Parietal lobe (tissue), 2 donors: ENCODE data around the gene DROSHA. TPM values are rescaled to one million over a fixed set of nuclear protein-coding genes. Genes with fewer than 3 reads are reported as not detected.

ENCODE experiments used
- small RNA-seq: library from RNA; depleted of rRNA; stranded (forward); fragments of <200 nt; gene quantifications from one replicate; pipeline ENCODE3, GENCODE V24; 2014; ENCODE audit warnings: low replicate concordance
- total RNA-seq: library from RNA; depleted of rRNA; stranded (reverse); fragments of >200 nt; gene quantifications from one replicate; pipeline ENCODE4 v1.2.3, GENCODE V29; 2014

Gene DROSHA, protein sequence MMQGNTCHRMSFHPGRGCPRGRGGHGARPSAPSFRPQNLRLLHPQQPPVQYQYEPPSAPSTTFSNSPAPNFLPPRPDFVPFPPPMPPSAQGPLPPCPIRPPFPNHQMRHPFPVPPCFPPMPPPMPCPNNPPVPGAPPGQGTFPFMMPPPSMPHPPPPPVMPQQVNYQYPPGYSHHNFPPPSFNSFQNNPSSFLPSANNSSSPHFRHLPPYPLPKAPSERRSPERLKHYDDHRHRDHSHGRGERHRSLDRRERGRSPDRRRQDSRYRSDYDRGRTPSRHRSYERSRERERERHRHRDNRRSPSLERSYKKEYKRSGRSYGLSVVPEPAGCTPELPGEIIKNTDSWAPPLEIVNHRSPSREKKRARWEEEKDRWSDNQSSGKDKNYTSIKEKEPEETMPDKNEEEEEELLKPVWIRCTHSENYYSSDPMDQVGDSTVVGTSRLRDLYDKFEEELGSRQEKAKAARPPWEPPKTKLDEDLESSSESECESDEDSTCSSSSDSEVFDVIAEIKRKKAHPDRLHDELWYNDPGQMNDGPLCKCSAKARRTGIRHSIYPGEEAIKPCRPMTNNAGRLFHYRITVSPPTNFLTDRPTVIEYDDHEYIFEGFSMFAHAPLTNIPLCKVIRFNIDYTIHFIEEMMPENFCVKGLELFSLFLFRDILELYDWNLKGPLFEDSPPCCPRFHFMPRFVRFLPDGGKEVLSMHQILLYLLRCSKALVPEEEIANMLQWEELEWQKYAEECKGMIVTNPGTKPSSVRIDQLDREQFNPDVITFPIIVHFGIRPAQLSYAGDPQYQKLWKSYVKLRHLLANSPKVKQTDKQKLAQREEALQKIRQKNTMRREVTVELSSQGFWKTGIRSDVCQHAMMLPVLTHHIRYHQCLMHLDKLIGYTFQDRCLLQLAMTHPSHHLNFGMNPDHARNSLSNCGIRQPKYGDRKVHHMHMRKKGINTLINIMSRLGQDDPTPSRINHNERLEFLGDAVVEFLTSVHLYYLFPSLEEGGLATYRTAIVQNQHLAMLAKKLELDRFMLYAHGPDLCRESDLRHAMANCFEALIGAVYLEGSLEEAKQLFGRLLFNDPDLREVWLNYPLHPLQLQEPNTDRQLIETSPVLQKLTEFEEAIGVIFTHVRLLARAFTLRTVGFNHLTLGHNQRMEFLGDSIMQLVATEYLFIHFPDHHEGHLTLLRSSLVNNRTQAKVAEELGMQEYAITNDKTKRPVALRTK (N-terminal part only)
- total RNA-seq: 125 TPM

DNA sequence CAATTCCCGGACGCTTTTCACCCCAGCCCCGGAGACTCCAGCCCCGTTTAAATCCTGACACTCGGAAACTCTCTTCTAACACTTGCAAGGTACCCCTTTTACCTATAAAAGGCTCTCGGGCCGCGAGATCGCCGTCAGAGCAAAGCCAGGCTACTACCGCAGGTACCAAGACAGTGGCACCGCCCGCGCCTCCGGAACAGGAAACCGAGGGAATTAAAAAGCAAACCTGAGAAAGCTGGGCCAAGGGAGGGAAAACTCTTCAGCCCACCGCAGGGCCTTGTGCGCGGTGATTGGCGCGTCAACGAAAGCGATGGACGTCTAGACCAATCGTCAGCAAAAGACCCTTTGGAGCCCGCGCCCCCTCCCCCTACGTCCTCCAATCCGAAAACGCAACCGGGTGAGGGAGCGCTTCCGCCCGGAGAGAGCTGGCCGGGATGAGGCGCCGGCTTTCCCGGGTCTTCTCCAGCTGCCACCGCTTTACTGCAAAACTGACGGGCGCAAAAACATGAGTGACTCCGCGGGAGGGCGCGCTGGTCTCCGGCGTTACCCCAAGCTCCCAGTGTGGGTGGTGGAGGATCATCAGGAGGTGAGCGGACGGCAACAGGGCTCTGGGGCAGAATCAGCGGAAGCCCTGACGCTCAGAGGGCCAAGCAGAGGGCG lies at the start of gene DROSHA, which contains the start of gene C5orf22:
DROSHA (minus strand) TSS at position 206 of the 660 bp plus-strand sequence. CDS start 3,034 bp downstream, outside the sequence.
C5orf22 (plus strand) TSS at position 414 of the 660 bp plus-strand sequence; CDS start at position 506, 92 bp downstream.

Small RNAs within 50 kb of the gene (small RNA-seq; reads per million reads assigned to genes)
- not detected for gene RF00019

Other genes with a start within 250 kb of the DROSHA start
- 30.7 TPM for gene C5orf22, start 208 bp upstream of the DROSHA start, total RNA-seq
- gene PDZD2, start 107.0 kb upstream of the DROSHA start, total RNA-seq: 47.3 TPM